Middle frontal gyrus (tissue), 1 donor: ENCODE results near the gene MLLT10.

Source experiments
- DNase-seq: peaks from one replicate; pipeline ENCODE4 v3.0.0-alpha.2; 2015; ENCODE audit warnings: low spot score; ENCODE audit errors: extremely low spot score

The MLLT10 gene

GRCh38 chr10:21533467-21534279, at the start of gene MLLT10:
Gene MLLT10 (plus strand): TSS chr10:21534232. CDS start chr10:21534645, 413 bp downstream.
- DNase-seq: peak; percentile 92

GRCh38 chr10:21487416-21488180, 46.4 kb upstream of the MLLT10 start:
- DNase-seq: no peak

- DNase-seq: no peak
These were observed 45.6 kb upstream of the MLLT10 start for GRCh38 chr10:21488246-21488956.

- no peak for DNase-seq
These were observed 45.0 kb upstream of the MLLT10 start for GRCh38 chr10:21488957-21489446.

- DNase-seq: no peak
These were observed 43.9 kb upstream of the MLLT10 start for GRCh38 chr10:21490028-21490710.

GRCh38 chr10:21490711-21491105, 43.3 kb upstream of the MLLT10 start:
- no peak for DNase-seq

GRCh38 chr10:21492421-21492820, 41.6 kb upstream of the MLLT10 start:
- DNase-seq: no peak

GRCh38 chr10:21493784-21494183, 40.2 kb upstream of the MLLT10 start:
- DNase-seq: no peak

- DNase-seq: no peak
These were observed 39.6 kb upstream of the MLLT10 start for GRCh38 chr10:21494191-21495001.

GRCh38 chr10:21495002-21495751, 38.9 kb upstream of the MLLT10 start:
- no peak for DNase-seq

GRCh38 chr10:21495752-21496342, 38.2 kb upstream of the MLLT10 start:
- peak; percentile 78 for DNase-seq

- DNase-seq: no peak
These were observed 37.5 kb upstream of the MLLT10 start for GRCh38 chr10:21496343-21497176.

GRCh38 chr10:21497177-21497807, 36.7 kb upstream of the MLLT10 start:
- DNase-seq: no peak

- DNase-seq: no peak
These were observed 35.7 kb upstream of the MLLT10 start for GRCh38 chr10:21498377-21498776.

- DNase-seq: no peak
These were observed 35.0 kb upstream of the MLLT10 start for GRCh38 chr10:21498986-21499385.

GRCh38 chr10:21499701-21500577, 34.1 kb upstream of the MLLT10 start:
- no peak for DNase-seq

GRCh38 chr10:21500578-21500910, 33.5 kb upstream of the MLLT10 start:
- no peak for DNase-seq
